H4 (cell line): Measurements from ENCODE around the gene ZNF18. TPM values are rescaled to one million over a fixed set of nuclear protein-coding genes. Genes with fewer than 3 reads are reported as not detected.
A peak's percentile ranks its signal among the peaks of the same experiment; 100 is the strongest.
"Not testable (repeated sequence)": the region's sequence is repeated elsewhere in the genome, so short reads cannot be mapped to it uniquely, and the experiment has no call there.

Experiments
- DNase-seq: peaks from one replicate; pipeline ENCODE4 v3.0.0-alpha.2; 2015; ENCODE audit warnings: low spot score
- total RNA-seq: library from RNA; depleted of rRNA; stranded (reverse); fragments of >200 nt; shearing (Covaris generic); gene quantifications from 2 replicates; pipeline ENCODE4 v1.2.3, GENCODE V29; 2014

ZNF18 gene
- total RNA-seq, 1 experiment from 2014 or later = 4.4 TPM

- no peak for DNase-seq
Measured at GRCh38 chr17:11986179-11986941, 10.9 kb downstream of the ZNF18 start.

DNA sequence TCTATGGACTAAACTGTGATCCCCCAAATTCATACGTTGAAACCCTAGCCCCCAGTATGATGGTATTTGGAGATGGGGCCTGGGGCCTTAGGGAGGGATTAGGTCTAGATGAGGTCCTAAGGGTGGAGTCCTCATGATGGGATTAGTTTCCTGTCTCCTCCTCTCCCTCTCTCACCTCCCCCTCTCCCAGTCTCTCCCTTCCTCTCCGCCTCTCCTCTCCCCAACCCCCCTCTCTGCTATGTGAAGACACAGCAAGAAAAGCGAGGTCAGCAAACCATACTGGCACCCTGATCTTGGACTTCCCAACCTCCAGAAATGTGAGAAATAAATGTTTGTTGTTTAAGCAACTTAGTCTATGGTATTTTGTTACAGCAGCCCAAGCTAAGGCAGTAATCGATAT is 15.4 kb downstream of the ZNF18 start:
- no peak for DNase-seq

GRCh38 chr17:11980813-11981212 is 16.5 kb downstream of the ZNF18 start:
- DNase-seq = no peak

DNA sequence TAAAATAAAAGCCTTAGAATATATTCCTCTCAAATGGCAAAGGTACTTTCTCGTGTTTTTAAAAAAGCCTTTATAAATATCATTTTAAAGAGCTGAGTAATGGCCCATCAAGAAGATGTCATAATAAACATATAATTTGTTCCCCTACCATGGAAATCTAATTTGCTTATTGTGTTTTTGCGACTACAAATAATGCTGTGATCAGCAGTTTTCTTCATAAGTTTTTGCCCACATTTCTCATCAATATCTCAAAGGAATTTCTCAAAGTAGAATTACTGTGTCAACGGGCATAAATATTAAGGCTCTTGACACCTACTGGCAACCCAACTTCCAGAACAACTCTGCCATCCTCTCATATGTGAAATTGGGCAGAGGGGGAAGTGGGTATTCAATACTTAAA is 17.5 kb downstream of the ZNF18 start:
- no peak for DNase-seq

- not testable (repeated sequence) for DNase-seq
Measured at GRCh38 chr17:11972741-11973140, 24.5 kb downstream of the ZNF18 start.

GRCh38 chr17:11969565-11969964 is 27.7 kb downstream of the ZNF18 start:
- DNase-seq = no peak

DNA sequence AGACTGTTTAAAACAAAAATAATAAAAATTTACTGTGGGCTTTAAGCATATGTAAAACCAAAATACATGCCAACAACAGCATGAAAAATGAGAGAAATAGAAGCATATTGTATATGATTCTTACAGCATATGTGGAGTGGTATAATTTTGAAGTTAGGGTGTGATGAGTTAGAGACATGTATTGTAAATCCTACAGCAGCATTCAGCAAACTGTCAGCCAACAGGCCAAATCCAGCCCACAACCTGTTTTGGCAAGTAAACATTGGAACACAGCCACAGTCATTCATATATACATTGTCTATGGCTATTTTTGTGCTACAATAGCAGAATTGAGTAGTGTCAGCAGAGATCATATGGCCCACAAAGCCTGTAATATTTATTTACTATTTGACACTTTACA is 42.3 kb downstream of the ZNF18 start:
- DNase-seq = no peak

GRCh38 chr17:11953924-11954323 is 43.4 kb downstream of the ZNF18 start:
- no peak for DNase-seq

DNA sequence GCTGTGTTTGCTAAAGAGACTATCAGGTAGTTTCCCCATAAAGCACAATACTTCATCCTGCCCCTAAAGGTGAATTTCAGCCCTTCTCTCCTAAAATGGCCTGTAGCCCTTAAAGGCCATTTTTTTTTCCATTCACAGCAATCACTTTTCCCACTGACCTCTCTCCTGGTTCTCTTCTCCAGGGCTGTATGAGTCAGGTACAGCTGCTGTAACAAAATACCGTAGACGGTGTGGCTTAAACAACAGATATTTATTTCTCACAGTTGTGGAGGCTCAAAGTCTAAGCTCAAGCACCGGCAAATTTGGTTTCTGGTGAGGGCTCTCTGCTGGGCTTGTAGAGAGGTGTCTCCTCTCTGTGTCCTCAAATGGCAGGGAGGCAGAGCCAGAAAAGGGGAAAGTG is 44.7 kb downstream of the ZNF18 start:
- no peak for DNase-seq

GRCh38 chr17:11950771-11951519 is 46.3 kb downstream of the ZNF18 start:
- DNase-seq = no peak

GRCh38 chr17:11949571-11949970 is 47.7 kb downstream of the ZNF18 start:
- DNase-seq = not testable (repeated sequence)

DNA sequence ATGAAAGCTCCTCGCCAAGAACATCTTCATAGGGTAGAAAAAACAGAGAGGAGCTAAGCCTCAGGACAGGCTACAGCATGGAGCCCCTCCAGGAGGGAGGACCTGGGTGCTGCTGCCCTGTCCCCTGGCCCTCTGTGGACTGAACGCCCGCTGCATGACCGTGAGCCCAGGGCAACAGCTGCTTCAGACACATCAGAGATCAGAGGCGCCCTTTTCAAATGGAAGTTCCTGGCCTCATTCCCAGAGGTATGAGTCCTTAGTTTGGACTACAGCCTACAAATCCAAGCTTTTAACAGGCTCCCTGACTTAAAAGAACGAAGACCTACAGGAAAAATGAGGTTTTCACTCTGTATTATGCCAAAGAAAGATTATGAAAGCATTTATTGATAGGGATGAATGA is 48.5 kb downstream of the ZNF18 start:
- peak; percentile 57 for DNase-seq

DNA sequence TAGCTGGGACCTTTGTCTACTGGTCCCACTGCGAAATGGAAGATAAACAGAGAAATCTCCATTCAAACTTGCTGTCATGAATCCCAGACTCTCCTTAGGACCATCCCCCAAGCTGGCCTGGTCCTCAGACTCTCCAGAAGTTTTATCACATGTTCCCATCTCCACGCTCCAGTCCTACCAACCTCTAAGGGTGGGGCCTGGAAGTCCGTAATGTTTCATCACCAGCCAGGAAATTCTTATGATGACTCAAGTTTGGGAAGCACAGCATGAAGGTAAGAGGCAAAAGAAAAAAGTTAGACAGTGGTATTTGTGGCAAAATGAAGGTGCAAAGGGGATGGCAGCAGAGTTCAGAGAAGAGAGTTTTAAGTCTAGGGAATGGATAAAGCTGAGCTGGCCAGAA is 52.7 kb downstream of the ZNF18 start:
- DNase-seq = peak; percentile 20

GRCh38 chr17:11943759-11944347 is 53.4 kb downstream of the ZNF18 start:
- DNase-seq = no peak

- not testable (repeated sequence) for DNase-seq
Measured at GRCh38 chr17:11943086-11943485, 54.2 kb downstream of the ZNF18 start.

DNA sequence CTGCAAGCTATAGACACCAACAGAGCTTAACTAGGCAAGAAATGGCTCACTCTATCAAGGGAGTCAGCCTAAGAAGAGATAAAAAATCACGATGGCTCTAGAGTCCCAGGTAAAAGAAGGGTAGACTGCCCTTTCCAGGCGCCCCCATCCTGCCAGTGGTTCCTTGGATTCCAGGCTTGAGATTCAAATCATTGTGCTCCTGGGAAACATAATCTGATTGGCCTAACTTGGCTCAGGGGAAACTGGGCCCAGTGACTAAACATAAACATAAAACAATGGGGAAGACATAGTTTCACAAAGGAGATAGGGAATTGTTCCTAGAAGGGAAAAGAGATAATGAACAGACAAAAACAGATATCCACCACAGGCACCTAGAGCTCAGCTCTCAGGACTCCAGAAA is 56.4 kb downstream of the ZNF18 start:
- no peak for DNase-seq

- no peak for DNase-seq
Measured at GRCh38 chr17:11935734-11936406, 61.4 kb downstream of the ZNF18 start.

DNA sequence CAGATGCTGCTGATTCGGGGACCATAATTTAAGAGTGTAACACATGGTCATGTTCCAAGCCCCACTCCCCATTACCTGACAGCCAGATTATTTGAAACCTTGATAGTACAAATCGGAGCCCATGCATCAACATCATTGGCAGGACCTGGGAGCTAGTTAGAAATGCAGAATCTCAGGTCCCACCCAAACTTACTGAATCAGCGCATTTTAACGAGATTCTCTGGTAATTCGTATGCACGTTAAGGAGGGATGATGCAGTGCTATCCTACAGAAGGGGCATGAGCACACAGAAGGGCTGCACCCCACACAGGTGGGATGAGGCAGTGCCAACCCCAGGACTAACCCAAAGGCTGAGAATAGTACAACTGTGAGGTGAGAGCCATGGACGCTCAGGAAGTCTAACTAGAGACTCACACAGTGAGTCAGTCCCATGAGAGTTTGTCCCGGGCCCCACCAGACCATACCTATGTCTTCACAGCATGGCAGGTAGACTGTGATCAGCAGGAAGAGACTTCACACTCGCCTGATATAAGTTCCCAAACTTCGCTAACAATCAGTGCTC is 64.9 kb downstream of the ZNF18 start:
- no peak for DNase-seq

DNA sequence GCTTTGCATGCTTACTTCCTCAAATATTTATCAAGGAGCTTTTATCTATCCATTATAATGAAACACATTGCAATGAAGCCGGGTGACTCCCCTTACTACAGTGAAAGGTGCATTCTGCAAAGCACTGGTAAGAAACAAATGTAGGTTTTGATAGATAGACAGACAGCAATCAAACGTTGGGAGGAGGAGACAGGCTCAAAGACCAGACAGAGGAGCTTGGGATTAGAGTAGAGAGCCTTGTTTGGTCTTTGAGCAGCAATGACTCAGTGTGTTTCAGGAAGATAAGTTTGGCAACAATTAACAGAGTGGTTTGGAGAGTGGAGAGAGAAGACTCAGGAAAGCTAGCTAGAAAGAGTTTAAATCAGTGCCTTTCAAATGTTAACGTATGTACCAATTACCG is 68.8 kb downstream of the ZNF18 start:
- no peak for DNase-seq
